ENCODE measurements around the gene ZNF513. TPM values are rescaled to one million over a fixed set of nuclear protein-coding genes. Genes with fewer than 3 reads are reported as not detected.
A peak's percentile ranks its signal among the peaks of the same experiment; 100 is the strongest.
"Not testable (repeated sequence)": the region's sequence is repeated elsewhere in the genome, so short reads cannot be mapped to it uniquely, and the experiment has no call there.

ZNF513 gene
- total RNA-seq (2014; rRNA removed; shearing (Covaris generic)), result 3.6 and 7.6 TPM in 2 replicates

GRCh38 chr2:27380626-27381545, at the start of gene ZNF513:
TSS of gene ZNF513 (minus strand) at chr2:27380734. CDS start at chr2:27380526, 208 bp downstream.
- peak; percentile 88 for DNase-seq (ENCODE audit: low read depth)

GRCh38 chr2:27428978-27429541, 48.5 kb upstream of the ZNF513 start:
- DNase-seq (ENCODE audit: low read depth), result peak; percentile 83

GRCh38 chr2:27428213-27428977, 47.9 kb upstream of the ZNF513 start, which contains the start of gene NRBP1:
TSS of gene NRBP1 (plus strand) at chr2:27428631. CDS start at chr2:27433274, 4,643 bp downstream.
- peak; percentile 89 for DNase-seq (ENCODE audit: low read depth)

GRCh38 chr2:27427863-27428212, 47.3 kb upstream of the ZNF513 start:
- no peak for DNase-seq (ENCODE audit: low read depth)

- DNase-seq (ENCODE audit: low read depth), result not testable (repeated sequence)
Observed at GRCh38 chr2:27425039-27425438, 44.5 kb upstream of the ZNF513 start.

- DNase-seq (ENCODE audit: low read depth), result no peak
Observed at GRCh38 chr2:27422958-27423357, 42.4 kb upstream of the ZNF513 start.

- DNase-seq (ENCODE audit: low read depth), result no peak
Observed at GRCh38 chr2:27421660-27422250, 41.2 kb upstream of the ZNF513 start.

- no peak for DNase-seq (ENCODE audit: low read depth)
Observed at GRCh38 chr2:27420996-27421395, 40.5 kb upstream of the ZNF513 start.

GRCh38 chr2:27416151-27416550, 35.6 kb upstream of the ZNF513 start:
- DNase-seq (ENCODE audit: low read depth), result no peak

- DNase-seq (ENCODE audit: low read depth), result no peak
Observed at GRCh38 chr2:27412419-27413152, 32.1 kb upstream of the ZNF513 start.

- peak; percentile 91 for DNase-seq (ENCODE audit: low read depth)
Observed at GRCh38 chr2:27409321-27410073, 29.0 kb upstream of the ZNF513 start, which contains the start of gene PPM1G. TSS of gene PPM1G (minus strand) at chr2:27409591. CDS start at chr2:27409422, 169 bp downstream.

- peak; percentile 41 for DNase-seq (ENCODE audit: low read depth)
Observed at GRCh38 chr2:27408601-27409320, 28.2 kb upstream of the ZNF513 start.

GRCh38 chr2:27407798-27408491, 27.4 kb upstream of the ZNF513 start:
- DNase-seq (ENCODE audit: low read depth), result peak; percentile 49

- peak; percentile 36 for DNase-seq (ENCODE audit: low read depth)
Observed at GRCh38 chr2:27400348-27401135, 20.0 kb upstream of the ZNF513 start.

- DNase-seq (ENCODE audit: low read depth), result no peak
Observed at GRCh38 chr2:27398962-27399361, 18.4 kb upstream of the ZNF513 start.

- DNase-seq (ENCODE audit: low read depth), result no peak
Observed at GRCh38 chr2:27393225-27393624, 12.7 kb upstream of the ZNF513 start.

- DNase-seq (ENCODE audit: low read depth), result no peak
Observed at GRCh38 chr2:27390822-27391679, 10.5 kb upstream of the ZNF513 start.
